Measurements from ENCODE around the gene POLR2A.

Gene POLR2A

DNA sequence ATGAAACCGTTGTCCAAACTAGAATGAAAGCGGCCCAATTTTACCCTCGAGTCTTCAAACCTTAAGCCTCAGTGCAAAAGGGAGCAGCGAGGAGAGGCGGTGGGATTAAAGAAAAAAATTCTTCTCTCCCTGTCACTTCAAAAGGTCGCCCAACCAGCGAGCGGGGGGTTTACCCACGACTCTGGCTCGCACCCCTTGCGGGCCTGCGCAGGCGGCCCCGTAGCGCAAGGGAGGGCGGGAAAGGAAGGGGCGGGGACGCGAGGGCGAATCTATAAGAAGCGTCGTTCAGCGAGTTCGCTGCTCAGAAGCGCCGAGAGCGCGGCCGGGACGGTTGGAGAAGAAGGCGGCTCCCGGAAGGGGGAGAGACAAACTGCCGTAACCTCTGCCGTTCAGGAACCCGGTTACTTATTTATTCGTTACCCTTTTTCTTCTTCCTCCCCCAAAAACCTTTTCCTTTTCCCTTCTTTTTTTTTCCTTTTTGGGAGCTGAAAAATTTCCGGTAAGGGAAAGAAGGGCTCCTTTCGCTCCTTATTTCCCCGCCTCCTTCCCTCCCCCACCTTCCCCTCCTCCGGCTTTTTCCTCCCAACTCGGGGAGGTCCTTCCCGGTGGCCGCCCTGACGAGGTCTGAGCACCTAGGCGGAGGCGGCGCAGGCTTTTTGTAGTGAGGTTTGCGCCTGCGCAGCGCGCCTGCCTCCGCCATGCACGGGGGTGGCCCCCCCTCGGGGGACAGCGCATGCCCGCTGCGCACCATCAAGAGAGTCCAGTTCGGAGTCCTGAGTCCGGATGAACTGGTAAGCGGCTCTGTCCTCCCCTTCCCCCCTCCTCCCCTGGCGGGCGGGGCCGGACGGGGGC is at the start of gene POLR2A:
POLR2A (plus strand) TSS at position 300 of the 852 bp plus-strand sequence.
- peak; percentile 87 for DNase-seq

DNA sequence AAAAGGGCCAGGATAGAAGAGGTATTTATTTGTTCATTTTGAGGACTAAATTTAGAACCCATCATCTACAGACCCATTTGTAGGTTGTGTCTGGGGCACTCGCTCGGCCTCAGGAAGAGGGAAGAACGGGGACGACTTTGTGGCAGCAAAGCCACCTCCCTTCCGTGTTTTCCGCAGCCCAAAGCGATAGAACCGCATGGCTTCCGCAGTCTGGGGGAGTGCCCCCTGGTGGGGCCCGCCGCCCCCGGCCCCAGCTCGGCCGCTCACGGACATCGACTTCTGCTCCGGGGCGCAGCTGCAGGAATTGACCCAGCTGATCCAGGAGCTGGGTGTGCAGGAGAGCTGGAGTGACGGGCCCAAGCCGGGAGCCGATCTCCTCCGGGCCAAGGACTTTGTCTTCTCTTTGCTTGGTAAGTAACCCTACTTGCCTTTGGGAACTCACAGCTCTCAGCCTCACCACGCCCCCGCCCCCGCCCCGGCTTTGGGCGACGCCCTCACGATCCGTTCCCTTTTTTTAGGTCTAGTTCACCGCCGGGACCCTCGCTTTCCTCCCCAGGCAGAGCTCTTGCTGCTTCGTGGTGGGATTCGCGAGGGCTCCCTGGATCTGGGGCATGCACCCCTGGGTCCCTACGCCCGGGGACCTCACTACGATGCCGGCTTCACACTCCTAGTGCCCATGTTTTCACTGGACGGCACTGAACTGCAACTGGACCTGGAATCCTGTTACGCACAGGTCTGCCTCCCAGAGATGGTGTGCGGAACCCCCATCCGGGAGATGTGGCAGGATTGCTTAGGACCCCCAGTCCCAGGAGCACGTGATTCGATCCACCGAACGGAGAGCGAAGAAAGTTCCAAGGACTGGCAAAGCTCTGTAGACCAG is 48.2 kb upstream of the POLR2A start:
- no peak for DNase-seq

DNA sequence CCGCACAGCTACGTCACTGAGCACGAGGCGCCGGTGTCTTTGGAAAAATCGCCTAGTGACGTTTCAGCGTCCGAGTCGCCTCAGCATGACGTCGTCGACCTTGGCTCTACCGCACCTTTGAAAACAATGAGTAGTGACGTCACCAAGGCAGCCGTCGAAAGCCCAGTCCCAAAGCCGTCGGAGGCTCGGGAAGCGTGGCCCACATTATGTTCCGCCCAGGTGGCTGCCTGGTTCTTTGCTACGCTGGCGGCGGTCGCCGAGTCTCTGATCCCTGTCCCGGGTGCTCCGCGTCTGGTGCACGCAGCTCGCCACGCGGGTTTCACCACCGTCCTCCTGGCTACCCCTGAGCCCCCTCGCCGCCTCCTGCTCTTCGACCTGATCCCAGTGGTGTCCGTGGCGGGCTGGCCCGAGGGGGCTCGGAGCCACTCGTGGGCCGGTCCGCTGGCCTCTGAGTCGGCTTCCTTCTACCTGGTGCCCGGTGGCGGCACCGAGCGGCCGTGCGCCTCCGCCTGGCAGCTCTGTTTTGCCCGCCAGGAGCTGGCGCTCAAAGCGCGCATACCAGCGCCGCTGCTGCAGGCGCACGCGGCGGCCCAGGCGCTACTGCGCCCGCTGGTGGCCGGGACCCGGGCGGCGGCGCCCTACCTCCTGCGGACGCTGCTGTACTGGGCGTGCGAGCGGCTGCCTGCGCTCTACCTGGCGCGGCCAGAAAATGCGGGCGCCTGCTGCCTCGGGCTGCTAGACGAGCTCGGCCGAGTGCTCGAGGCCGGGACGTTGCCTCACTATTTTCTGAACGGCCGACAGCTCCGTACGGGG is 47.4 kb upstream of the POLR2A start:
- peak; percentile 68 for DNase-seq

DNA sequence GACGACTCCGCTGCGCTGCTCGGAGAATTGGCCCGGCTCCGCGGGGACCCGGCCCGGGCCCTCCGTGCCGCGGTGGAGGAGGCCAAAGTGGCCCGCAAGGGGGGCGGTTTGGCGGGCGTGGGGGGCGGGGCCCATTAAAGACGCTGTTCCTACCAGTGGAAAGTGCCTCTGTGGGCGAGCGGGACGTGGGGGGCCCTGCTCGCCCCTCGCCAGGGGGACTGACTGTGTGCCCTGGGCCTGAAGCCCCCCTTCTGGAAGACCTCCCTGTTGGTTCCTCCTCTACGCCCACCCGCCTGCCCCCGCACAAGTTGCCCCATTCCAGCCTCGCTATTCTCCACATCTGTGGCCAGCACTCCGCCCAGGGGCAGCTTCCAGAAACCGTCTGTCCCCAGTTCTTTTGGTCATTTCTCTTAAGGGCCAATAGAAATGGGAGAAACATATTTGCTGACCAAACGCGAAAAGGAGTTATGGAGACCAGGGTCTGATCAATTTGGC is 46.8 kb upstream of the POLR2A start:
- no peak for DNase-seq

DNA sequence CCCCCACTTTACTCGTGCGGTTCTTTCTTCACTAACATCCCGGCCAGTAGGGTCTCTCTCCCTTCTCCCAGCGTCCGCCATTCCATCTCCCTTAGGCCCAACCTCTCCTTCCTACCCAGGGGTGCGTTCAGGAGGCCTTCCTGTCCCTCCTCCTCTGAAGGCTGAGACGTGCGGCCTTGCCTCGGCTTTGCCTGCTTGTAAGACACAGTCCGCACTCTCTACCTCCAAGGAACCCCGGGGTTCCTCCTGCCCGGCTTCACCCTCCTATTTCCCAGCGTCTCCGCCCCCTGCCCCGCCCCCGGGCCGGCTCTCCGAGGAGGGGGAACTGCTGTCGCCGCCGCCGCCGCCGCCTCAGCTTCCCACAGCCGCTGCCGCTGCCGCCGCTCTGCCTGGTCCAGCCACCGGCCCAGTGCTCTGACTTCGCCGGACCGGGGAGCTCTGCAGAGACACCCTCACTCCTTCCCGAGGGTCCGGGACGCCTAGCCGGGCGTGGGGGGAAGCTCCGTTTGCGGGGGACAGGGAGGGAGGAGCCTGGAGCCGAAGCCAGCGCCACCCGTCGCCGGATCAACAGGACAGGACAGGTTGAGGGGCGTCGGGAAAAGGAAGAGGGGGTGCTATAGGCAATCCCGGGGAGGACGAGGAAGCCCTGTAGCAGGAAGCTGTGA is 46.1 kb upstream of the POLR2A start:
- DNase-seq, result no peak

DNA sequence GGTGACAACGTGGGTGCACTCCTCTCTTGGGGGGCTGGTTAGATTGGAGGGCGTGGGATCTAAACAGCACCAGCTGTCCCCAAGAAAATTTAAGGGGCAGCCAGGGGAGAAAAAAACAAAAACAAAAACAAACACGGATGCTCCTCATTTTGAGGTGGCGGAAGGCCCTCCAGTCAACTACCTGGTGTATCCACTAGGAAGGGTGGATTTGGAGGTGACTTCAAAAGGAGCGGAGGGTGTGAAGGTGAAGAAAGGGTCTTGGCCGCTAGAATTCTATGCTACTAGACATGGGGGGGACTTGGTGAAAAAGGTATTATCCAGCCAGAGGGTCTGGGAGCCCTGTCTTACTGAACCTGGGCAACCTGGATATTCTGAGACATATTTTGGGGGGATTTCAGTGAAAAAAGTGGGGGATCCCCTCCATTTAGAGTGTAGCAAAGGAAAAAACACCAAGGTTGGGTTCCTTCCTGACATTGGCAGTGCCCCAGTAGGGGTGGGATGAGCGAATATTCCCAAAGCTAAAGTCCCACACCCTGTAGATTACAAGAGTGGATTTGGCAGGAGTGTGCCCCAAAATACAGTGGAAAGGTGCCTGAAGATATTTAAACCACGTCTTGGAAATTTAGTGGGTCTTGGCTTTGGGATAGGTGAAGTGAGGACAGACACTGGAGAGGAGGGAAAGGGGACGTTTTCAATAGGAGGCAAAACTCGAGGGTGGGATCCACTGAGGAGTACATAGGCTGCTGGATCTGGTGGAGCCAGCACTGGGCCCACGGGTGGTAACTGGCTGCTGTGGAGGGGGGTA is 45.3 kb upstream of the POLR2A start:
- no peak for DNase-seq

DNA sequence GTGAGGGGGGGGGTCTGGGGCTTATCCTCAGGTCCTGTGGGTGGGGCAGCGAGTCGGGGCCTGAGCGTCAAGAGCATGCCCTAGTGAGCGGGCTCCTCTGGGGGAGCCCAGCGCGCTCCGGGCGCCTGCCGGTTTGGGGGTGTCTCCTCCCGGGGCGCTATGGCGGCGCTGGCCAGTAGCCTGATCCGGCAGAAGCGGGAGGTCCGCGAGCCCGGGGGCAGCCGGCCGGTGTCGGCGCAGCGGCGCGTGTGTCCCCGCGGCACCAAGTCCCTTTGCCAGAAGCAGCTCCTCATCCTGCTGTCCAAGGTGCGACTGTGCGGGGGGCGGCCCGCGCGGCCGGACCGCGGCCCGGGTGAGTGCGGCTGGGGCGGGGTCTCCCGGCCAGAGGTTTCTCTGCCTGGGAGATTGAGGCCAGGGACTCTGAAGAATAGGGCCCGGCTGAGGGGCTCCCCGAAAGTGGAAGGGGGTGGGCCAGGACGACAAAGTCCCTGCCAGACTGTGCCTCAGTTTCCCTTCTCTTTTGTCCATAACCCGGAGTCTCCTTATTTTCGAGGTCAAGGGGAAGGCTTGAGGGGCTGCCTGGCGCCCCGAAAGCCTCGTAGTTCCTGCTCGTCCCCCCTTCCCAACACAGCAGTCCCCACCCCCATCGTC is 44.6 kb upstream of the POLR2A start, which contains the start of gene FGF11:
FGF11 (plus strand) TSS at position 51 of the 651 bp plus-strand sequence; CDS start at position 160, 109 bp downstream.
- no peak for DNase-seq

DNA sequence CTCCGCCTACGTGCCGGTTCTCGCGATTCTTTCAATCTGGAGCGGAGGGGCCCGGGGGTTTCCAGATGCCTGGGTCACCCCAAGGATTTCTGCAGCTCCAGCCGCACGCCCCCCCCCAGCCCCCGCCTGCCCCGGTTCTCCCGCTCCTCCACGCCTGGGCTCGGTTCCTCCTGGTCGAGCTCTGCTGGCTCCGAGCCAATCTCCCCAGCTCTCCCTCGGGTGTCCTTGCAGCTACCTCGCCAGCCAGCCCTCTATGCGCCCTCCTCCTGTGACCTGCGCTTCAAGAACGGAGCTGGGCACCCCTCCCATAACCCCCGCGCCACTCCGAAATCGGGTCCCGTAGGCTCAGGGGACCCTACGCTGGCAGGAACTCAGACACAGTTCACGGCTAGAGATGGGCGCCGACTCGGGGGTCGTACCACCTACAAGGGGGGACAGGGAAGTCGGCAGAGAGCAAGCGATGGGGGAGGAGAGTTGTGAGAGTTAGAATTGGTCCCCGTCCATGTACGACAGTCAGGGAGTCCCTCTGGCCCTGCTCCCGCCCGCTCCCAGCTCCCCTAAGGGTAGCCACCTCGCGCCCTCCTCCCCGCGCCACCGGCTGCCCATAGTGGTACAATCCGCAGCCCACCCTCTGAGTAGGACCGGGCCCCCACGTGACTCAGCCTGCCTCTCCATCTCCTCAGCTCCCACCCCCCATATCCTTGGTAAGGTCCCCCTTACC is 43.9 kb upstream of the POLR2A start:
- DNase-seq, result peak; percentile 21

DNA sequence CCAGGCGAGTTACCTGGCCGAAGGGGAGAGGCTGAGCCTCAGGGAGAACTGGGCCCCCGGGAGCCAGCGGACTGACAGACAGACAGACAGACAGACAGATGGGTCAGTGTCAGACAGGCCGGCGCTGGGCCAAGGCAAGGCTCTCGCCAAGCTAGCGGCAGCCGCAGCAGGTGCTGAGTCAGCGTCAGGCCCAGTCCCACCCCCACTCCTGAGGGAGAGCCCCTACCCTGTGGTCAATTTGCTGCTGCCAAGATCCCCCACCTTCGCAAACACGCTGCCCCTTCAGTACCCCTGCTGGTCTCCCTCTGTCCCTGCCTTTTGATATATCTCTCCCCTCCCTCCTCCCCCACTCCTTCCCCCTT is 43.4 kb upstream of the POLR2A start:
- DNase-seq, result no peak

DNA sequence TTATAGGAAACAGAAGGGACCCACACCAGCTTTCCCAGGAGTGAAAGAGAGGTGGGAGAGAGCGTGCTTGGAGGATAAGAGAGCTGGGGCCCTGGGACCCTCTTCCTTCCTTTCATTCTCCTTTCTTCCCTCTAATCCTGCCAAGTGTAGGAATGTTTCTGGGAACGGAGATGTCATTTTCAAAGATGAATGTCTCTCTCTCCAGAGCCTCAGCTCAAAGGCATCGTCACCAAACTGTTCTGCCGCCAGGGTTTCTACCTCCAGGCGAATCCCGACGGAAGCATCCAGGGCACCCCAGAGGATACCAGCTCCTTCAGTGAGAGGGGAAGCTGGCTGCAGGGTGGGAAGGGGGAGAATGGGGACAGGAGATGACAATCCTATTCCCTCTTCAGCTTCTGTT is 42.9 kb upstream of the POLR2A start:
- DNase-seq, result no peak

DNA sequence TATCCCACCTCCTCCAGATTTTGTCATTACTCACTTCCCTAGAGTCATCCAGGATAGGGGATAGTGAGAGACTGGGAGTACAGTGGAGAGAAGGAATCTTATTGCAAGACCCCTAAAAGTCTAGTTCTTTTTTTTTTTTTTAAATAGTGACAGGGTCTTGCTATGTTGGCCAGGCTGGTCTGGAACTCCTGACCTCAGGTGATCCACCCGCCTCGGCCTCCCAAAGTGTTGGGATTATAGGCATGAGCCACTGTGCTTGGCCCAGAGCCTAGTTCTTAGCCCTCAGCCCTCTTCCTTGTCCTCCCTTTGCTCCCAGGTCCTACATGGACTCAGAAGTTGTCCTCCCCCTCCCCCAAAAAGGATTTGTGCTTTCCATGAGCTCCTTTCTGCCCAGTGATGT is 42.0 kb upstream of the POLR2A start:
- DNase-seq, result no peak

DNA sequence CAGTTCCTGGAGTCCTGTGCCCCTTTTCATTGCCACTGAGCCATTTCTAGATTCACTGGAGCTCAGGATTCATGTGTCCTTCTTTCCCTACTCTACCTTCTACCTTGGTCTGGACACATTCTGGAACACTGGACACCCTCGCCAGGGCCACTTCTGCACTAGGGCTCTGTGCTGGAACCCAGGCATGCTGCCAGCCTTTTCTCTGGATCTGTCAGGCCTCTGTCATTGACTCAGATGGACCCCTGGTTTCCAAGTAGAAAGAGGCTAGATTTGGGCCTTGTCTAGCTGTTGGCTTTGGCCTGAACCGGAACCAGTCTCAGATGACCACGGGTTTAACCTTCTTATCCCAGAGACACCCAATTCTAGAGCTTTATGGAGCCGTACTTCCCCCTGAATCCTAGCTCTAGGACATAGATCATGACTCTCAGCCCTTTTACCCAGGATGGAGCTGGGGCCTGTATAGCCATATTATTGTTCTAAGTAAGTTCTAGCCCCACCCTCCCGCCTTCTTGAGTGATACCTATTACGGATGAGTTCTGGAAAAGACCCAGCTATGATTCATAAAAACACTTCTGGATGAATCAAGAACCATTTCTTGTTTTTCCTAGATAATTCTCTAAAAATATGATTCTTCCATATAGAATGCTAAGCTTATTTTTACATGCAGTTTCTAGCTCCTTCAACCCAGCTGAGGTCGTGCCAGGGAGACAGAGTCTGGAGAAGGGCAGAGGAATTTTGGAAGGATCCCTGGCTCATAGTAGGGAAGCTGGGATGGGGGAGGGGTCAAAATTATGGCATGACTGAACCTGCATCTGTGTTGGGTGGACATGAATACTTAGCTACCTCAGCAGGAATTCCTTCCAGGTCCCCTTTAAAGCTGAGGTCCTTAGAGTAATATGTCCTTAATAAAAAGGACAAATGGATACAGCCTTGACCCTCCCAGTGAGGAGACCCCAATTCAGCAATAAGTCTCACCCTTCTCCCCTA is 40.4 kb upstream of the POLR2A start:
- DNase-seq, result no peak

DNA sequence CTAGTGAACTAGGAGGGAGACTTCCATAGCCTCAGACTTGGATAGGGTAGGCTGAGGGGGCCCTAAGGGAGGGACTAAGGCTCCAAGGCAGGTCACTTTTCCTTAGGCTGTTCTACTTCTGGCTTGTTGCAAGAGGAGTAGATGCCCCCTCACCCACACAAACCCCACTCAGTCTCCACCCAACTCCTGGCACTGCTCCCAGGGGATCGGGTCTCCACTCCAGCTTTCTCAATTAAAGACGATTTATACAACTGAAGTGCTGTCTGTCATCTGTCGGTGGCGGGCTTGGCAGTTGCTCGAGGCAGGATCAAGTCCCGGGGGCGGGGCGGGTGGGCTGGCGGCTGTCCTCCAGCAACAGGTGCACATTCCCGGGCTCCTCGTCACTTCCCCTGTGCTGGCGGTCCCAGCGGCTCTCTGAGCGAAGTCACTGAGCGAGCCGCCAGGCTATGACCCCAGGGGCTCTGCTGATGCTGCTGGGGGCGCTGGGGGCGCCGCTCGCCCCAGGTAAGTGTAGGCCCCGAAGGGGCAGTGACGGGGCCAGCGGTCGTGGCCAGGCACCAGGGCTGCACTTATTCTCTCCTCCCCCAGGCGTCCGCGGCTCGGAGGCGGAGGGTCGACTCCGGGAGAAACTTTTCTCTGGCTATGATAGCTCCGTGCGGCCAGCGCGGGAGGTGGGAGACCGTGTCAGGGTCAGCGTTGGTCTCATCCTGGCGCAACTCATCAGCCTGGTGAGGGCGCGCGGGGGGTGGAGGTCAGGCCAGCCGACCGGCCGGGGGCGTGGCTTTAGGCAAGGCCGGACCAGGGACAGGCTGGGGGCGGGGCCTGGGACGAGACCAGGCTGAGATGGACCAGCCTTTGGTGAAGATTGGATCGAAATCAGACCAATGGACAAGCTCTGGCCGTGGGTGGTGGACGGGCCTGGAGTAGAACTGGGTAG is 39.2 kb upstream of the POLR2A start, which contains the start of gene CHRNB1:
CHRNB1 (plus strand) TSS at position 380 of the 937 bp plus-strand sequence; CDS start at position 447, 67 bp downstream.
- DNase-seq, result no peak

DNA sequence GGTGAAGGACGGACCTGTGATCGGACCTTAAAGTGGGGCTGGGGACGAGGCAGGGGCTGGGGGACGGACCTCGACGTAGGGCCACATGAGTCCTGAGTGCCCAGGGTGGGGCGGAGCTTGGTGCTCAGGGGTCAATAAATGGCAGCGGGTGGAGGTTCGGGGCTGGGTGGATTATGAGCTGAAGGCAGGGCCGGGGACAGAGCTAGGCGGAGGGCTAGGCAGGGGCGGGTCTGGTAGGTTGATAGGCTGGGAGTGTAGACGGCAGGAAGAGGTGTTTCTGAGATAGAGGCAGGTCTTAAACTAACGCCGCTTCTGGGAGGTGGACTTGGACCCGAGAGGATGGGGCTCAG is 38.6 kb upstream of the POLR2A start:
- no peak for DNase-seq

DNA sequence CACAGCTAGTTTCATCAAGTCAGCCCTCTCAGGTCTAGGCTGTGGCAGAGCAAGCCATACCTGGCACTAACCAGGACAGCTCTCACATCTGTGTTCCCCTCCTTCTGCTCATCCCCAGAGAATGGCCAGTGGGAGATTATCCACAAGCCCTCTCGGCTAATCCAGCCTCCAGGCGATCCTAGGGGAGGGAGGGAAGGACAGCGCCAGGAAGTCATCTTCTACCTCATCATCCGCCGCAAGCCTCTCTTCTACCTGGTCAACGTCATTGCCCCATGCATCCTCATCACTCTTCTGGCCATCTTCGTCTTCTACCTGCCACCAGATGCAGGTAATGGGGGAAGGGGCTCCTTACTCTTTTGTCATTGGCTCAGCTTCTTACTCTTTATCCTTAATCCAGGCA is 35.7 kb upstream of the POLR2A start:
- DNase-seq, result no peak

DNA sequence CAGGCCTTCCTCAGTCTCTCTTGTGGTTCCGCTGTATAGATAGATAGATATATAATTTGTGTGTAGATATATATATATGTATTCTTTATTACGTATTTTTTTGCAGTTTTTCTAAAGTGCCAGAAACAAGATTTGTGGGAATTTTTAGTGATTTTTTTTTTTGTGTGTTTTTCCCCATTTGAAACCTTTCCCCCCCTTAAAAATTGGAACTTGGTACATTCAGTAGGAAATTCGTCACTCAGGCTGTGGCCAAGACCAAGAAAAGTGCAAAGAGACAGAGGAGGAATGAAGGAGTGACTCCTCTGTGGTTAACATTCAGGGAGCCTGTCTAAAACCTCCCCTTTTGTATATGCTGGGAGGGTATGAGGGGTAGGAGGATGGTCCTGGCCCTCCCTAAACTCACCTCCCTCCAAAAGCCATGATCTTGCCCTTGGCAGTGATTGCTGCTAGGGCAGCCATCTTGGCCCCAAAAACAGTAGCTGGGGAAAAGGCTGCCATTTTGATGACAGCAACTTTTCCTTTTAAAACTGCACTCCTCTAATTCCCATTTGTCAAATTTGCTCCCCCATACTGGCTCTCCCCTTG is 24.1 kb upstream of the POLR2A start:
- DNase-seq, result no peak
